HEK293 (cell line): ENCODE measurements around the gene PCDH18.
"Not testable (repeated sequence)": the region's sequence is repeated elsewhere in the genome, so short reads cannot be mapped to it uniquely, and the experiment has no call there.

Experiments
- CTCF ChIA-PET: fragments of 350-600 bp; formaldehyde crosslinking; extraction: SDS; loops from one replicate; lab custom pipeline; 2021; ENCODE audit warnings: antibody characterized with exemption; lab: Yijun Ruan, JAX
- POLR2A ChIA-PET: fragments of 300-600 bp; formaldehyde crosslinking; extraction: SDS; loops from one replicate; lab custom pipeline; 2020; ENCODE audit warnings: antibody characterized with exemption, inconsistent platforms; lab: Yijun Ruan, JAX
- H3K27ac ChIP-seq: fragments of 200-500 bp; sonication (Bioruptor generic); 2 replicates; pipeline ENCODE4 v1.5.1; 2014; ENCODE audit warnings: low read depth, low read length, control low read depth, inconsistent platforms; ENCODE audit errors: extremely low read depth
- H3K36me3 ChIP-seq, 2 experiments: fragments of 200-500 bp in 1 of 2; sonication (Bioruptor generic) in 1 of 2; 1 replicate in 1 of 2; 2 replicates in 1 of 2; pipeline ENCODE4 v1.5.1; 2014 to 2017; ENCODE audit warnings: inconsistent platforms in 2 of 2, low read length in 2 of 2; ENCODE audit not compliant: control insufficient read depth in 2 of 2, insufficient read depth in 1 of 2
- H3K4me1 ChIP-seq: fragments of 200-500 bp; sonication (Bioruptor generic); 2 replicates; pipeline ENCODE4 v1.5.1; 2014; ENCODE audit warnings: mild to moderate bottlenecking, low read length, inconsistent platforms; ENCODE audit not compliant: control insufficient read depth, insufficient read depth
- H3K4me3 ChIP-seq: 2 replicates; pipeline ENCODE4 v1.5.1; 2011; ENCODE audit warnings: low read depth, mild to moderate bottlenecking, control low read depth, low read length, moderate library complexity
- H3K9me3 ChIP-seq: fragments of 200-500 bp; sonication (Bioruptor generic); 2 replicates; pipeline ENCODE4 v1.5.1; 2014; ENCODE audit warnings: low read depth, low read length, inconsistent platforms; ENCODE audit not compliant: control insufficient read depth, insufficient read depth
- KLF1 ChIP-seq: fragments of 450-650 bp; formaldehyde crosslinking; IDR thresholded peaks from 2 replicates; pipeline ENCODE4 v1.5.1; 2016; ENCODE audit warnings: missing biosample characterization, missing genetic modification characterization
- SP2 ChIP-seq: fragments of 450-650 bp; formaldehyde crosslinking; IDR thresholded peaks from 2 replicates; pipeline ENCODE4 v1.5.1; 2016; ENCODE audit warnings: missing biosample characterization, missing genetic modification characterization
- TSHZ1 ChIP-seq: fragments of 450-650 bp; formaldehyde crosslinking; IDR thresholded peaks from 2 replicates; pipeline ENCODE4 v1.5.1; 2016; ENCODE audit warnings: missing biosample characterization, missing genetic modification characterization, borderline replicate concordance
- ZBTB26 ChIP-seq: fragments of 450-650 bp; formaldehyde crosslinking; optimal IDR thresholded peaks from 2 replicates; pipeline ENCODE3; 2016; ENCODE audit warnings: missing biosample characterization, mild to moderate bottlenecking, missing genetic modification characterization
- ZBTB48 ChIP-seq: fragments of 450-650 bp; formaldehyde crosslinking; IDR thresholded peaks from 2 replicates; pipeline ENCODE4 v1.5.1; 2016; ENCODE audit warnings: missing biosample characterization, missing genetic modification characterization
- ZFHX2 ChIP-seq: fragments of 450-650 bp; formaldehyde crosslinking; conservative IDR thresholded peaks from 2 replicates; pipeline ENCODE4 v1.5.1; 2016; ENCODE audit warnings: missing biosample characterization, missing genetic modification characterization
- ZNF280D ChIP-seq: fragments of 450-650 bp; formaldehyde crosslinking; IDR thresholded peaks from 2 replicates; pipeline ENCODE4 v1.5.1; 2016; ENCODE audit warnings: missing biosample characterization, missing genetic modification characterization
- ZNF335 ChIP-seq: fragments of 450-650 bp; formaldehyde crosslinking; conservative IDR thresholded peaks from 2 replicates; pipeline ENCODE4 v1.5.1; 2016; ENCODE audit warnings: missing biosample characterization, missing genetic modification characterization
- ZNF558 ChIP-seq: fragments of 450-650 bp; formaldehyde crosslinking; IDR thresholded peaks from 2 replicates; pipeline ENCODE4 v1.5.1; 2016; ENCODE audit warnings: missing biosample characterization, missing genetic modification characterization
- ZNF707 ChIP-seq: fragments of 450-650 bp; formaldehyde crosslinking; IDR thresholded peaks from 2 replicates; pipeline ENCODE4 v1.5.1; 2016; ENCODE audit warnings: missing biosample characterization, missing genetic modification characterization
- ZXDB ChIP-seq: fragments of 450-650 bp; formaldehyde crosslinking; IDR thresholded peaks from 2 replicates; pipeline ENCODE4 v1.5.1; 2016; ENCODE audit warnings: missing biosample characterization, missing genetic modification characterization

Gene PCDH18

GRCh38 chr4:137509855-137510282, 22.4 kb downstream of the PCDH18 start (continued):
- TF ChIP-seq ZNF280D (tag by site-specific recombination) (peak; percentile 63; the same call in 1 of the 2 replicates), TSHZ1 (tag by site-specific recombination) (0 out of 2 replicates have a peak, but pooled peaks have one; percentile 30), ZNF558 (tag by site-specific recombination) (no peak)

- POLR2A ChIA-PET: no interaction called here
- TF ChIP-seq ZNF707 (no peak), SP2 (tag by site-specific recombination) (no peak)
- TF ChIP-seq, all 188 proteins: peak for 0
- Histone ChIP-seq H3K4me1 (no peaks in the 10 kb centered on the region), H3K9me3 (no peaks in the 10 kb centered on the region), H3K36me3 (no peaks in the 10 kb centered on the region), H3K27ac (no peak overlapping the region), H3K4me3 (no peak overlapping the region)
- CTCF ChIA-PET: no interaction called here
Observed at GRCh38 chr4:137502339-137503129, 29.8 kb downstream of the PCDH18 start.

GRCh38 chr4:137496267-137496666, 36.0 kb downstream of the PCDH18 start:
- H3K4me1 ChIP-seq, POLR2A ChIA-PET, CTCF ChIA-PET, H3K4me3 ChIP-seq, H3K27ac ChIP-seq, H3K36me3 ChIP-seq, H3K9me3 ChIP-seq: not testable (repeated sequence)
- TF ChIP-seq ZNF335 (tag by site-specific recombination): peak; percentile 76
- 0 out of 2 replicates have a peak, but pooled peaks have one; percentile 34 for TF ChIP-seq ZXDB (tag by site-specific recombination)
- TF ChIP-seq ZBTB48 (tag by site-specific recombination): peak; percentile 80; the same call in 1 of the 2 replicates
- 0 out of 2 replicates have a peak, but pooled peaks have one; percentile 16 for TF ChIP-seq KLF1
- peak; percentile 38; the same call in 1 of the 2 replicates for TF ChIP-seq ZFHX2 (tag by site-specific recombination)
- peak; percentile 43 for TF ChIP-seq ZBTB26 (tag by site-specific recombination)
